ENCODE results near the gene OLA1.

The OLA1 gene

DNA sequence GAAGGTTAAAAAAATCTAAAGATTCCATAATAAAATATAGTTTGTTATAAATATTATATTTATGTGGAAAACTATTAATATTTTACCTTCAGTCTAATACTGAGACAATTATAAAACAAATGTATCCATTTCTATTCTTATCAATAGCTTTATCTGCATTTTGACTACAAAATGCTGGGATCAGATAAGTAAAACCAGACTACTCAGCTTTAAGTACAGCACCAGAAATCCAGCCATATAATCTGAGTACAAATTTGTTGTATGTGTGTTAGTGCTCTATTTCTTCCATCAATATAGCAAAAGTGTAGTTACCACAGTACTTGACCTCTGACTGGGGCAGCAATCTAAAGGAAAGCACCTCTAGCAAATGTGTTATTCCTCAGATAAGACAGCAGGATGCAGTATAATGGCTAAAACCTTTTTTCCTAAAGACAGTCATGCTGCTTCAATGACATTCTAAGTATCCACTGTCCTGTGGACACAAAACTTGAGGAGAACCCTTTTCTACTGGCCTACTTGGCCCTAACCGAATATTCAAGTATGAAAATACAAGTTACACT, 68.1 kb downstream of the OLA1 start:
- DNase-seq (ENCODE audit: low spot score), result no peak

DNA sequence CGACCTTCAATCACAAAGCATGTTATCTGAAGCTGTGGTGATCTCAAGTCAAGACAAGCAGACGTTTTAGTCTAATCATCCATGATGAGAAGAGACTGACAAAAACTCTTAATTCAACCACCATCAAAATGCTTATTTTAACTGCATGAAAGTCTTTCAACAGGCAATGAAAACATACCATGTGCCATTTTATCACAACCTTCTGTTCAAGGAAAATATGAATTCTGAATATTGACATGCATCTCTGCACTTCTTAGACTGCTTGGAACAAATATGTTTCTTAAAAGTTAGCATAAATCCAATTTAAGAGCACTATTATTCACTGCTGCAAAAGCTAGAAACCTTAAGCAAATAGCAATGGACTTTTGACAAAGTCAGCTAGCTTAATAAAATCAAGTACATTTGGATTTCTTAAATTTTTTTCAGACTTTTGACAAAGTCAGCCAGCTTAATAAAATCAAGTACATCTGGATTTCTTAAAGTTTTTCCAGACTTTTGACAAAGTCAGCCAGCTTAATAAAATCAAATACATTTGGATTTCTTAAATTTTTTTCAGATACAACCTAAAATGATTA, 70.9 kb downstream of the OLA1 start:
- DNase-seq (ENCODE audit: low spot score), result no peak

DNA sequence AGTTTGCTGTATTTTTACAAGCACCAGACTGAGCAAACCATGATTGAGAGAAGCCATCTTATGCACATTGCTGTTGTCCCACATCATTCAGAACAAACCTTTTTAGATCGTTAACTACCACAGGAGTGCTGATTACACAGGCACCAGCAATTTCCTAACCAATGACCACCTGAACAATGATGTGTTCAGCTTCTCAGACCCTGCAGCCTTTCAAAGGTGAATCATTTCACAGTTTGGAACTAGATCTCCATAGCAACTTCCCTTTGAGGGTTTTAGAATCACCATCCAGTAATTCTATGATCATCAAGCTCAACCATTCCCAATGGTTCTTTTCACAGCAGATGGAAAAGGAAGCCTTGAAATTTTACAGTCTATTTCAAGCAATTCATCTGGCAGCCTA, 71.4 kb downstream of the OLA1 start:
- no peak for DNase-seq (ENCODE audit: low spot score)

- no peak for DNase-seq (ENCODE audit: low spot score)
Measured at GRCh38 chr2:174174741-174175140, 73.6 kb downstream of the OLA1 start.

- no peak for DNase-seq (ENCODE audit: low spot score)
Measured at GRCh38 chr2:174172802-174173355, 75.5 kb downstream of the OLA1 start.

- no peak for DNase-seq (ENCODE audit: low spot score)
Measured at GRCh38 chr2:174171686-174172445, 76.5 kb downstream of the OLA1 start.

- no peak for DNase-seq (ENCODE audit: low spot score)
Measured at GRCh38 chr2:174169372-174169771, 79.0 kb downstream of the OLA1 start.

DNA sequence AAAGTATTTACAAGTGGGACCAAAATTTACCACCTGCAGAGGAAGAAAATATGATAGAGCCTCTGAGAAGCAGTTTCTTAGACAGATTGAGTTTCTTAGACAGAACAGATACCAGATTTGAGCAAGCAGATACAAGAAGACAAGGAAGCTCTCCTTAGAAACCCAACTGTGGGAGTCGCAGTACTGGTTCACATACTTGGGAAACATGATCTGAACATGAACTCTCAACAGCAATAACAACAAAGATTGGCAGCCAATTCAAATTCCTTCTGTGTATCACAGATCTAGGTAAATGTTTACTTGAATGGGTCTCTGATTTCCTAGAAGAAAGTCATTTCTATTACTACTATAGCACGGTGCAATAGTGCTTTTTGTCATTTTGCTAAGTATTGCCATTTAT, 82.1 kb downstream of the OLA1 start:
- DNase-seq (ENCODE audit: low spot score), result no peak

DNA sequence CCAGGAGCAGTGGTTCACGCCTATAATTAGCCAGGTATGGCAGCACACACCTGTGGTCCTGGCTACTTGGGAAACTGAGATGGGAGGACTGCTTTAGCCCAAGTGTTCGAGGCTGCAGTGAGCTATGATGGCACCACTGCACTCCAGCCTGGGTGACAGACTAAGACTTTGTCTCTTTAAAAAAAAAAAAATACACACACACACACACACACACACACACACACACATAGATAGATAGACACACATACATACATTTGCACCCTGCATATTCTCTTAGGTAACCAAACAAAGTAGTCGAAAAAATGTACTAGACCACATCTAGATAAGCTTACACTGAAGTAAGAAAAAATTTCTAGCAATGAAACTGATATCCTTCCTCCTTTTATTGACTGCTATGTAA, 86.8 kb downstream of the OLA1 start:
- DNase-seq (ENCODE audit: low spot score), result no peak

GRCh38 chr2:174158003-174158402, 90.3 kb downstream of the OLA1 start:
- DNase-seq (ENCODE audit: low spot score), result peak; percentile 3

GRCh38 chr2:174157053-174157452, 91.3 kb downstream of the OLA1 start:
- DNase-seq (ENCODE audit: low spot score), result no peak

DNA sequence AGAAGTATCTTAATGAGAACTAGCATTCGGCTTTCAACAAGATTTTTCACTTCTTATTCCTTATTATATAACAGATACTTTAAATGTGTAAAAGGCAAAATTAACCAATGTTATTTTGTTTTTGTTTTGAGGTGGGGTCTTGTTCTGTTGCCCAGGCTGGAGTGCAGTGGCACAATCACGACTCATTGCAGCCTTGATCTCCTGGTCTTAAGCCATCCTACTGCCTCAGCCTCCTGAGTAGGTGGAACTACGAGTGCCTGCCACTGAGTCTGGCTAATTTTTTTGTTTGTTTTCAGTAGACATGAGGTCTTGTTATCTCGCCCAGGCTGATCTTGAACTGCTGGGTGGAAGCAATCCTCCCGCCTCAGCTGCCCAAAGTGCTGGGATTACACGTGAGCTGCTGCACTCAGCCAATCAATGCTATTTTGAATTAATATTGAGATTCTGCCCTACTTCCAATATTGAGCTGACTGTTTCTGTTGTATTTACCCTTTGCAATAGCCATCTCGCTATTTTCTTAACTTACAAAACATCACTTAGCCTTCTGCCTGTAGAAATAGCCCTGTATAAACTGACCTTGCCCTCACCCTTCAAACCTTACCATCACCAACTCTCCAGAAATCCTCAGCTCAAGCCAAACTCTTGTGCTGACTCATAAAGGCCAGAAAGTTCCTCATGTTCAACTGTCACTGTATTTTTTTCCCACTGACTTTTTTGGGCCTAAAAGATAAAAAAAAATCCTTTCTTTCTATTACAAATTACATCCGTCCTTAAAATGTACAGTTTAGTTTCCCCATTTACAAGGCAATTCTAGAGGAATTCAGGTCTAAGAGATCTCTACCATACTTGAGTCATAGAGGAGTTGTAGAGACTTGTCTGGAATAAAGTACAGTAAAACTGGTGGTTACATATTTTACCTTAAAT, 94.3 kb downstream of the OLA1 start:
- no peak for DNase-seq (ENCODE audit: low spot score)

- DNase-seq (ENCODE audit: low spot score), result no peak
Measured at GRCh38 chr2:174149530-174149929, 98.8 kb downstream of the OLA1 start.

DNA sequence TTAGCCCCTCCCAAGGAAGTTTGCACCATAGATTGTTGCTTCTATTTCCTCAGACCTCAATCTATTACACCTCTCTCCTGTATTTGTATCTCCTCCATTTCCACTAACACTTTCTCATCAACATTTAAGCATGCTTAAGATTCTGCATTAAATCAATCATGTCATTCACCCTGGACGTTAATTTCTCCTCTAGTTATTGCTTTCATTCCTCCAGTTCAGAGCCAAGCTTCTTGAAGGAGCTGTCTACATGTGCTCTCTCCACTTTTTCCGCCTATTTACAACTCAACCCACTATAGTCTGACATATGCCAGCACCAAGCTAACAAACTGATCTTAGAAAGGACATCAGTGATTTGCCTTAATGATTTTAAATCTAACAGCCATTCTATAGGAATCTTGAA, 99.5 kb downstream of the OLA1 start:
- DNase-seq (ENCODE audit: low spot score), result no peak

GRCh38 chr2:174145827-174146226, 102.5 kb downstream of the OLA1 start:
- no peak for DNase-seq (ENCODE audit: low spot score)

DNA sequence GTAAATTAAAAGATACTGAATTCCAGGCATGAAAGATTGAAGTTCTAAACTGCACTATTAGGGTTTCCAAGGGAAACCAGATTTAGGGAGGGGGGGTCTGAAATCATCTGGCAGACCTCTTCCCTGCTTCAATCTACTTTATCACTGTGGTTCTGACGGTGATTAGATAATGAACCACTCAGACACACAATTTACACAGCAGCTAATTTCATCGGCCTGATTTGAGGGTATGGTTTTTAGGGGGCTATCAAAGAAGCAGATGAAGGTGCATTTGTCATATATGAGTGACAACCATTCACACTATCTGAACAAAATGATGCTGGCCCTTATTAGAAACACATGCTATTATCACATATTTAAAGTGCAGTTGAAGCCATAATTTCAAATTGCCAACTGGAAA, 106.0 kb downstream of the OLA1 start:
- DNase-seq (ENCODE audit: low spot score), result no peak

GRCh38 chr2:174138161-174138560, 110.2 kb downstream of the OLA1 start:
- DNase-seq (ENCODE audit: low spot score), result no peak

DNA sequence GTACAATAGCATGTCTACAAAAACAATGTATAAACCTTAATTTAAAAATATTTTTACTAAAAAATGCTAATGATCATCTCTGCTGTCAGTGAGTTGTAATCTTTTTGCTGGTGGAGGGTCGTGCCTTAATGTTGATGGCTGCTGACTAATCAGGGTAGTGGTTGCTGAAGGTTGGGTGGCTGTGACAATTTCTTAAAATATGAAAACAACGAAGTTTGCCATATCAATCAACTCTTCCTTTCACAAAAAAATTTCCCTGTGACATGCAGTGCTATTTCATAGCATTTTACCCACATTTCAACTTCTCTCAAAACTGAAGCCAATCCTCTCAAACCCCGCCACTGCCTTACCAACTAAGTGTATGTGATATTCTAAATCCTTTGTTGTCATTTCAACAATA, 112.4 kb downstream of the OLA1 start:
- DNase-seq (ENCODE audit: low spot score), result no peak

- DNase-seq (ENCODE audit: low spot score), result no peak
Measured at GRCh38 chr2:174125090-174125489, 123.2 kb downstream of the OLA1 start.

DNA sequence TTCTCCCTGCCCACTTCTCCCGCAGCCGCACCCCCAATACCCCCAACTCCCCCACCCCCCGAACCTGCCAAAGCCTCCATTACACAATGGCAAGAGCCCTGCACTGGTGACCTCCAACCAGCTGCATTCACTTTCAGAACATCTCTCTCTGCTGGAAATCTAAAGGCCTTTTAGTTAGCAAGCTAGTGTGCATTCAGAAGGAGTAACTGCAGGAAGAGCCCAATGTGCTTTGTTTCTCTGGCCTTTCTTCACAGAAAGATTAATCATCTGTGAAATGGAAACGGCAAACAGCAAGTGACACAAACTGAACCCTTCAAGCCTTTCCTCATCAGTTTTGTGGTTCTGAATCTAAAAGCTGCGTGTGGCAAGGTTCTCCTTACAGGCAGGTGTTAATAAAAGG, 124.2 kb downstream of the OLA1 start:
- no peak for DNase-seq (ENCODE audit: low spot score)

DNA sequence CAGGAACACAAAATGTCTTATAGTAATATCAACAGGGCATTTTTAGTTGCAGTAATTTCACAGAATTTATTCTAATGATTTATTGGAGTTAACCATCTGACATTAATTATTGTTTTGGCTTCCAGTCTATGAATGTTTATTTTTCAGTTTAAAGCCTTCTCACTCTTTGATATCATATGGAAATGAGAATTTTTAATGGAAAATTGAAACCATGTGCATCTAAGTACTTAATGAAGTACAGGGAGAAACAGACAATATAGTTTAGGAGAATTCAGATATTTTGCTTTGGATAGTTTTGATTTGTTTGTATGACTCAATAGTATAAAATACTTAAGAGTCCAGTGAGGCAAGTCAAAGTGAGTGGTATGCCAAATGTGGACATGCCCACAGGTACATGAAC, 126.1 kb downstream of the OLA1 start:
- no peak for DNase-seq (ENCODE audit: low spot score)

DNA sequence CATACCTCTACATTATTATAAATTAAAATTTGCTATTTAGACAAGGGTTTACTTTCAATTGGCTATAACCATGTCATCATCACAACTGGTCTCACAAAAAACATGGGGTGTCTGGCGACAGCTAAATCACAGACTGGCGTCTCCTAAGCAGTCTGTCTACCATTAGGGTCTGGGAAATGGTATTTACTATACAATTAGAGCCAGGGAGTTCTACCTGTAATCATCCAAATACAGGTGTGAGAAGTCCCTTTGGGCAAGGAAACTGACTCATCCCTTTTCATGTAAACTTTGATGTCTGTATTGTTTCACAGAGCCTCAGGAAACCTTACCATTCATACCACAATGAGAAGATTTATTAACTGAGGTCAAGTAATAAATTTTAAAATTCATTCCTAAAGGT, 126.7 kb downstream of the OLA1 start:
- no peak for DNase-seq (ENCODE audit: low spot score)
